ENCODE measurements around the gene HOXC4. TPM values are rescaled to one million over a fixed set of nuclear protein-coding genes. Genes with fewer than 3 reads are reported as not detected.
"Not testable (repeated sequence)": the region's sequence is repeated elsewhere in the genome, so short reads cannot be mapped to it uniquely, and the experiment has no call there.

HOXC4 gene
- total and polyA plus RNA-seq, 2 of the 8 experiments (the other 6 are each of a cell fraction or from before 2014, with no cell fraction given), result not detected

GRCh38 chr12:54080008-54080924 lies 26.6 kb downstream of the HOXC4 start:
- peaks cover 61 to 89% (median 81%) of the 10 kb centered on the region in 4 experiments for H3K27me3 ChIP-seq (replicated peaks in 1 of 4; ENCODE audit: control insufficient read depth in 3 of 4, extremely low read depth in 1 of 4, insufficient read depth in 3 of 4, low read length in 3 of 4)
- H3K23ac ChIP-seq (ENCODE audit: insufficient read length); H2BK5ac ChIP-seq (ENCODE audit: low read depth, low read length); H3K56ac ChIP-seq (replicated peaks; ENCODE audit: insufficient read length, low read depth, low read length); H3K4me1 ChIP-seq (replicated peaks in 1 of 4; ENCODE audit: control insufficient read depth in 3 of 4, insufficient read depth in 4 of 4, low read length in 3 of 4); H3K4ac ChIP-seq (replicated peaks; ENCODE audit: insufficient read length, low read depth, low read length); H3K79me2 ChIP-seq (ENCODE audit: control insufficient read depth in 1 of 2, insufficient read depth in 2 of 2, low read length in 2 of 2); DNase-seq (ENCODE audit: low read depth in 1 of 2, low spot score in 2 of 2); H4K8ac ChIP-seq (ENCODE audit: extremely low read depth, insufficient read depth, low read length); H3K4me3 ChIP-seq (ENCODE audit: extremely low read depth in 1 of 4, insufficient read depth in 2 of 4, low read depth in 3 of 4, low read length in 4 of 4); H4K5ac ChIP-seq (ENCODE audit: insufficient read length, low read depth, low read length); H3K27ac ChIP-seq (ENCODE audit: low read depth, low read length); H2BK12ac ChIP-seq (ENCODE audit: low read depth, low read length); H4K91ac ChIP-seq (replicated peaks; ENCODE audit: insufficient read length, low read length); H3K79me1 ChIP-seq (ENCODE audit: low read depth, low read length); H3K9me3 ChIP-seq (ENCODE audit: insufficient read depth in 2 of 2, low read depth in 1 of 2, low read length in 1 of 2); FAIRE-seq; H3K36me3 ChIP-seq (ENCODE audit: control insufficient read depth in 2 of 4, insufficient read depth in 4 of 4, low read length in 3 of 4); H4K20me1 ChIP-seq (replicated peaks in 1 of 2; ENCODE audit: control insufficient read depth in 1 of 2, insufficient read depth in 2 of 2, low read length in 2 of 2); H3K14ac ChIP-seq (ENCODE audit: insufficient read length); H3K23me2 ChIP-seq (ENCODE audit: low read depth, low read length); H2BK20ac ChIP-seq (ENCODE audit: low read length); H2BK120ac ChIP-seq (replicated peaks; ENCODE audit: low read depth, low read length); H2AK5ac ChIP-seq (ENCODE audit: low read depth, low read length); H3K4me2 ChIP-seq (ENCODE audit: insufficient read depth in 1 of 2, low read depth in 2 of 2, low read length in 2 of 2); H3K9ac ChIP-seq (replicated peaks in 1 of 4; ENCODE audit: extremely low read depth in 1 of 4, low read depth in 3 of 4, low read length in 3 of 4); H2AFZ ChIP-seq (ENCODE audit: low read length); H2BK15ac ChIP-seq (ENCODE audit: low read length); H3K18ac ChIP-seq (ENCODE audit: extremely low read depth, low read length): not testable (repeated sequence)
- CTCF ChIA-PET (ENCODE audit: partially characterized antibody), result interaction anchor here (1.2 to 1.8 kb wide), 2 partner anchors 29 to 48 kb away, joined by 3 to 5 read pairs; no protein-coding TSS in a partner anchor
- peak; percentile 15; the same call in 1 of the 2 replicates for TF ChIP-seq CBX8 (IDR thresholded peaks at IDR 0.05; ENCODE audit: borderline replicate concordance, low read depth, low read length)
- TF ChIP-seq EZH2 (IDR thresholded peaks at IDR 0.05; ENCODE audit: low read depth, low read length, severe bottlenecking), result peak; percentile 9
- peak; percentile 67 for TF ChIP-seq RNF2 (IDR thresholded peaks at IDR 0.05; ENCODE audit: borderline replicate concordance, low read depth, low read length, missing control alignments, poor library complexity, severe bottlenecking)
- POLR2A ChIA-PET (ENCODE audit: partially characterized antibody), result interaction anchor here (1.0 kb wide), 1 partner anchor 107 kb away, joined by 3 read pairs; no protein-coding TSS in a partner anchor
- 10% methylated on average over 19 of the region's 19 CpGs; no CpG with 5 or more reads in 1 of the 2 experiments for WGBS, 2 experiments (ENCODE audit: extremely low coverage in 1 of 2, insufficient coverage in 1 of 2, insufficient read length in 1 of 2, insufficient replicate concordance in 2 of 2, low coverage in 1 of 2, low lambda C conversion rate in 2 of 2, missing lambda C conversion rate in 1 of 2)

All from H1 (cell line).